Small intestine (tissue), 7 donors: ENCODE measurements around the gene ARHGEF28. TPM values are rescaled to one million over a fixed set of nuclear protein-coding genes. Genes with fewer than 3 reads are reported as not detected.
A peak's percentile ranks its signal among the peaks of the same experiment; 100 is the strongest.

Experiments used
- DNase-seq, 2 donors: peaks; one replicate each; pipeline versions ENCODE4 v3.0.0 to v3.0.0-alpha.2; 2013
- FAIRE-seq: peaks from 2 replicates; lab custom pipeline; 2012; peaks lifted over from hg19 to GRCh38; lab: Jason Lieb, UNC
- H3K27ac ChIP-seq, 3 donors: one replicate each; pipeline ENCODE4 v1.5.1; 2013; ENCODE audit warnings: low read length in 2 of 3, mild to moderate bottlenecking in 2 of 3, control low read depth in 1 of 3, inconsistent platforms in 1 of 3, low read depth in 1 of 3, moderate library complexity in 1 of 3
- H3K27me3 ChIP-seq, 3 donors: one replicate each; pipeline ENCODE4 v1.6.1; 2013; ENCODE audit warnings: low read length in 3 of 3, inconsistent platforms in 1 of 3; ENCODE audit not compliant: control insufficient read depth in 3 of 3, insufficient read depth in 3 of 3
- H3K36me3 ChIP-seq, 3 donors: one replicate each; pipeline ENCODE4 v1.6.1; 2013; ENCODE audit warnings: low read length in 3 of 3, inconsistent platforms in 1 of 3, low read depth in 1 of 3, mild to moderate bottlenecking in 1 of 3, moderate library complexity in 1 of 3; ENCODE audit not compliant: control insufficient read depth in 3 of 3, insufficient read depth in 2 of 3
- H3K4me1 ChIP-seq, 3 donors: one replicate each; pipeline ENCODE4 v1.6.1; 2013; ENCODE audit warnings: low read length in 2 of 3, inconsistent platforms in 1 of 3, low read depth in 1 of 3, mild to moderate bottlenecking in 1 of 3, moderate library complexity in 1 of 3; ENCODE audit not compliant: control insufficient read depth in 3 of 3, insufficient read depth in 2 of 3
- H3K4me3 ChIP-seq, 3 donors: one replicate each; pipeline ENCODE4 v1.5.1; 2013; ENCODE audit warnings: low read length in 3 of 3, control low read depth in 1 of 3, inconsistent platforms in 1 of 3, low read depth in 1 of 3, mild to moderate bottlenecking in 1 of 3, moderate library complexity in 1 of 3
- H3K9me3 ChIP-seq, 2 donors: one replicate each; pipeline ENCODE4 v1.6.1; 2013; ENCODE audit warnings: low read depth in 1 of 2, low read length in 1 of 2; ENCODE audit not compliant: control insufficient read depth in 2 of 2, insufficient read depth in 1 of 2
- WGBS, 3 donors: extraction: QIAGEN DNeasy Blood & Tissue Kit; methylation state at CpG; one replicate each; pipeline ENCODE4 v1.1.7; 2013; 5-methylcytosine and 5-hydroxymethylcytosine counted together
- polyA plus RNA-seq, 4 donors: library from polyadenylated mRNA; stranded (reverse) in 3 of 4; unstranded in 1 of 4; fragments of 200-250 nt in 3 of 4; fragments of 120-200 nt in 1 of 4; gene quantifications; one replicate each; pipeline versions ENCODE4 v1.2.1 to v1.2.3, GENCODE V29; 2013
- donor health status: healthy with polysubstance abuse.
- donor health status: control.
- donor health status: control.
- donor health status: Bipolar disorder and iron deficiency.
- donor health status: healthy.

The ARHGEF28 gene
- polyA plus RNA-seq, 4 donors: 1.1 to 16.5 (median 2.7) TPM

- DNase-seq: no peak
- H3K4me3 ChIP-seq: no peak overlapping the region
- WGBS, 3 donors: 59 to 91% (median 81%) methylated on average over 4 of the region's 4 CpGs
These were observed 42.0 kb downstream of the ARHGEF28 start for GRCh38 chr5:73668017-73668416.

GRCh38 chr5:73668486-73669111 is 42.6 kb downstream of the ARHGEF28 start:
- WGBS, 3 donors: 80 to 93% (median 83%) methylated on average over 3 of the region's 3 CpGs
- FAIRE-seq (no peak), DNase-seq (no peak)
- Histone ChIP-seq H3K9me3 (no peaks in the 10 kb centered on the region), H3K27me3 (no peaks in the 10 kb centered on the region), H3K27ac (no peak overlapping the region), H3K4me3 (no peak overlapping the region), H3K36me3 (no peaks in the 10 kb centered on the region), H3K4me1 (peaks cover 0 to 11% (median 0%) of the 10 kb centered on the region in 3 donors)

More at GRCh38 chr5:73668017-73668416, 42.0 kb downstream of the ARHGEF28 start:
- no peak for FAIRE-seq
- Histone ChIP-seq H3K4me1 (peaks cover 0 to 12% (median 0%) of the 10 kb centered on the region in 3 donors), H3K36me3 (no peaks in the 10 kb centered on the region), H3K27ac (no peak overlapping the region), H3K9me3 (no peaks in the 10 kb centered on the region), H3K27me3 (no peaks in the 10 kb centered on the region)

GRCh38 chr5:73670731-73671130 is 44.7 kb downstream of the ARHGEF28 start:
- FAIRE-seq: no peak

GRCh38 chr5:73672132-73672531 is 46.1 kb downstream of the ARHGEF28 start:
- Histone ChIP-seq H3K27ac (no peak overlapping the region), H3K4me3 (no peak overlapping the region), H3K4me1 (peaks cover 0 to 20% (median 0%) of the 10 kb centered on the region in 3 donors), H3K9me3 (no peaks in the 10 kb centered on the region), H3K27me3 (no peaks in the 10 kb centered on the region), H3K36me3 (no peaks in the 10 kb centered on the region)
- FAIRE-seq (no peak), DNase-seq (no peak)
- 49 to 59% (median 51%) methylated on average over 2 of the region's 2 CpGs for WGBS, 3 donors

More at GRCh38 chr5:73670731-73671130, 44.7 kb downstream of the ARHGEF28 start:
- 84 to 93% (median 87%) methylated on average over 3 of the region's 3 CpGs for WGBS, 3 donors
- no peaks in the 10 kb centered on the region for H3K36me3 ChIP-seq
- no peaks in the 10 kb centered on the region for H3K9me3 ChIP-seq
- no peak for DNase-seq
- H3K27me3 ChIP-seq: no peaks in the 10 kb centered on the region
- H3K4me3 ChIP-seq: no peak overlapping the region
- H3K27ac ChIP-seq: no peak overlapping the region
- H3K4me1 ChIP-seq: peaks cover 0 to 20% (median 0%) of the 10 kb centered on the region in 3 donors

- Histone ChIP-seq H3K4me3 (no peak overlapping the region), H3K9me3 (no peaks in the 10 kb centered on the region), H3K27ac (peak overlapping the region in 1 of 3 donors; percentile 53), H3K36me3 (no peaks in the 10 kb centered on the region), H3K4me1 (peaks cover 0 to 22% (median 0%) of the 10 kb centered on the region in 3 donors), H3K27me3 (no peaks in the 10 kb centered on the region)
- FAIRE-seq (no peak), DNase-seq (peak; percentile 22 to 59)
These were observed 47.2 kb downstream of the ARHGEF28 start for GRCh38 chr5:73673161-73673591.

- Histone ChIP-seq H3K27ac (peak overlapping the region in 1 of 3 donors; percentile 31), H3K9me3 (no peaks in the 10 kb centered on the region), H3K4me3 (no peak overlapping the region), H3K27me3 (no peaks in the 10 kb centered on the region), H3K4me1 (peaks cover 0 to 27% (median 0%) of the 10 kb centered on the region in 3 donors), H3K36me3 (no peaks in the 10 kb centered on the region)
- DNase-seq (no peak), FAIRE-seq (no peak)
- WGBS, 3 donors: 69 to 84% (median 83%) methylated on average over 2 of the region's 2 CpGs
These were observed 48.6 kb downstream of the ARHGEF28 start for GRCh38 chr5:73674669-73675004.

- Histone ChIP-seq H3K27ac (peak overlapping the region in 1 of 3 donors; percentile 57), H3K9me3 (no peaks in the 10 kb centered on the region), H3K4me3 (no peak overlapping the region), H3K4me1 (peaks cover 0 to 22% (median 0%) of the 10 kb centered on the region in 3 donors), H3K27me3 (no peaks in the 10 kb centered on the region), H3K36me3 (no peaks in the 10 kb centered on the region)
- 17 to 51% (median 34%) methylated on average over 4 of the region's 4 CpGs for WGBS, 3 donors
- FAIRE-seq: no peak
- DNase-seq: peak; percentile 86 to 88
These were observed 52.3 kb downstream of the ARHGEF28 start for GRCh38 chr5:73678322-73678740.

- WGBS, 3 donors: 81 to 93% (median 82%) methylated on average over 3 of the region's 3 CpGs
- Histone ChIP-seq H3K36me3 (no peaks in the 10 kb centered on the region), H3K4me3 (no peak overlapping the region), H3K4me1 (peaks cover 0 to 17% (median 0%) of the 10 kb centered on the region in 3 donors), H3K27me3 (no peaks in the 10 kb centered on the region), H3K9me3 (no peaks in the 10 kb centered on the region), H3K27ac (peak overlapping the region in 1 of 3 donors; percentile 57)
- FAIRE-seq (no peak), DNase-seq (no peak)
These were observed 52.8 kb downstream of the ARHGEF28 start for GRCh38 chr5:73678807-73679206.
